GM12891 (cell line): Measurements from ENCODE around the gene KIF13A.

ENCODE experiments used
- POLR2A ChIP-seq: IDR thresholded peaks from 2 replicates; pipeline ENCODE4 v1.6.1; 2011; ENCODE audit warnings: low read depth, low read length, control low read depth
- POLR2AphosphoS5 ChIP-seq: IDR thresholded peaks from 2 replicates; pipeline ENCODE4 v1.6.1; 2011; ENCODE audit warnings: low read depth, low read length, control low read depth
- POU2F2 ChIP-seq: IDR thresholded peaks from 2 replicates; pipeline ENCODE4 v1.6.1; 2011; ENCODE audit warnings: low read depth, mild to moderate bottlenecking, control low read depth, low read length, moderate library complexity
- SPI1 ChIP-seq: IDR thresholded peaks from 2 replicates; pipeline ENCODE4 v1.6.1; 2011; ENCODE audit warnings: low read depth, low read length, control low read depth
- TAF1 ChIP-seq: IDR thresholded peaks from 2 replicates; pipeline ENCODE4 v1.6.1; 2011; ENCODE audit warnings: low read depth, low read length, control low read depth

DNA sequence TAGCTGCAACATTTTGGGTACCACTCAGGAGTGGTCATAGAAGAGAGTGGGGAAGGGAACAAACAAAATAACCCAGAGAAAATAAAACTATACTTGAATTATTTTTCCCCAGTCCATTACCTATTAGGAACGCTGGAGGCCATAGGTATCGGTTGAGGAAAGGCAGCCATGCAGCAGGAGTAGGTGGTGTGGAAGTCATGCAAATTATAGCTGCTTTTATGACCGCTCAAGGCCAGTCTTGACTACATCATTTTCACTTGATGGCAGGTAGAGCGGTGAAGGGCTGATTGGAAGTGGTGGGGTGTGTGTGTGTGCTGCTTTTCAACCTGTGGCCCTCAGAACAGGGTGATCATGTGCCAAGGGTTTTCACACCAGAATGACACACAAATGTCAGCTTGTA is 36.5 kb upstream of the KIF13A start:
- no peak for TF ChIP-seq POLR2A
- TF ChIP-seq POU2F2, result no peak
- no peak for TF ChIP-seq POLR2AphosphoS5
- TF ChIP-seq TAF1, result no peak
- TF ChIP-seq SPI1, result no peak
